OCI-LY3 (cell line): ENCODE measurements around the gene MACIR.

Experiments
- EZH2phosphoT487 ChIP-seq: fragments of 200-600 bp; shearing (Covaris generic); IDR thresholded peaks from 2 replicates; pipeline ENCODE4 v1.6.1; 2018; ENCODE audit warnings: antibody characterized with exemption, mixed run types, low read depth
- TF ChIP-seq, protein P1 (sequence below): fragments of 200-600, 300-600 bp; sonication (generic); IDR thresholded peaks from 2 replicates; pipeline ENCODE4 v1.5.1; 2014; ENCODE audit warnings: antibody characterized with exemption, low read length, low read depth

DNA sequence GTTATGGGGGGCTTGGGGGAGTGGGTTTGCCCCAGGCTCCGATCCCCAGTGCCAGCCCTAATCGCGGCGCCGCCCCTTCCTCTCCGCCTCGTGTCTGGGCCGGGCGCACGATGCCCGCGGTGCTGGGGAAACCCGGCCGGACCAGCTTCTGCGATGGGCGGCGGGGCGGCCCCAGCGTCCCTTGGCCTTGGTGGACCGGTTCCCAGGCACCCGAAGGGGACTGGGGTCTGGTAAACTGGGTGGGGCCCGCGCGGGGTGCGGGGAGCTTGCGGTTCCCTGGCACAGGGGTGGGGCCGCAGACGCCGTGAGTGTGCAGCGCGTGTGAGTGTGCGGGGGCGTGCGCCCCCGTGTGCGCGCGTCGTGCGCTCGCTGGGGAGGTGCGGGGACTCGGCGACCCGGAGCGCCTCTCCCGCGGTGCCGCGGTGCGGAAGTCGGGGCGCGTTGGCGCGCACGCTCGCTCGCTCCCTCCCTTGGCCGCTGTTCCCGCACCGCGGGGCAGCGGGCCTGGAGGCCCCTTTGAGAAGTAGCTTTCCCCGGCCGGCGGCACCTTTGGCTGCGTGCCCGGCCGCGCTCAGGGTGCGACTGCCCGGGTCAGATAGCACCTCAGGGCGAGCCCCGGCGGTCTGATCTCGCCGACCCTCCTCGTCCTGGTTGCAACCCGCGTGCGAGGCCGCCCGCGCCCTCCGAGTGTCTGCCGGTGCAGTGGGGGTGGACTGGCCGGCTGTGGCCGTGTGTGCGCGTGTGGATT is 568 bp downstream of the MACIR start:
- TF ChIP-seq, protein P1, sequence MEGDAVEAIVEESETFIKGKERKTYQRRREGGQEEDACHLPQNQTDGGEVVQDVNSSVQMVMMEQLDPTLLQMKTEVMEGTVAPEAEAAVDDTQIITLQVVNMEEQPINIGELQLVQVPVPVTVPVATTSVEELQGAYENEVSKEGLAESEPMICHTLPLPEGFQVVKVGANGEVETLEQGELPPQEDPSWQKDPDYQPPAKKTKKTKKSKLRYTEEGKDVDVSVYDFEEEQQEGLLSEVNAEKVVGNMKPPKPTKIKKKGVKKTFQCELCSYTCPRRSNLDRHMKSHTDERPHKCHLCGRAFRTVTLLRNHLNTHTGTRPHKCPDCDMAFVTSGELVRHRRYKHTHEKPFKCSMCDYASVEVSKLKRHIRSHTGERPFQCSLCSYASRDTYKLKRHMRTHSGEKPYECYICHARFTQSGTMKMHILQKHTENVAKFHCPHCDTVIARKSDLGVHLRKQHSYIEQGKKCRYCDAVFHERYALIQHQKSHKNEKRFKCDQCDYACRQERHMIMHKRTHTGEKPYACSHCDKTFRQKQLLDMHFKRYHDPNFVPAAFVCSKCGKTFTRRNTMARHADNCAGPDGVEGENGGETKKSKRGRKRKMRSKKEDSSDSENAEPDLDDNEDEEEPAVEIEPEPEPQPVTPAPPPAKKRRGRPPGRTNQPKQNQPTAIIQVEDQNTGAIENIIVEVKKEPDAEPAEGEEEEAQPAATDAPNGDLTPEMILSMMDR, result no peak
- TF ChIP-seq EZH2phosphoT487, result no peak
